ENCODE results near the gene PARD3B. TPM values are rescaled to one million over a fixed set of nuclear protein-coding genes. Genes with fewer than 3 reads are reported as not detected.

PARD3B gene
- total RNA-seq, 4 donors from 2014 or later: 32.6 to 65.7 (median 38.6) TPM

DNA sequence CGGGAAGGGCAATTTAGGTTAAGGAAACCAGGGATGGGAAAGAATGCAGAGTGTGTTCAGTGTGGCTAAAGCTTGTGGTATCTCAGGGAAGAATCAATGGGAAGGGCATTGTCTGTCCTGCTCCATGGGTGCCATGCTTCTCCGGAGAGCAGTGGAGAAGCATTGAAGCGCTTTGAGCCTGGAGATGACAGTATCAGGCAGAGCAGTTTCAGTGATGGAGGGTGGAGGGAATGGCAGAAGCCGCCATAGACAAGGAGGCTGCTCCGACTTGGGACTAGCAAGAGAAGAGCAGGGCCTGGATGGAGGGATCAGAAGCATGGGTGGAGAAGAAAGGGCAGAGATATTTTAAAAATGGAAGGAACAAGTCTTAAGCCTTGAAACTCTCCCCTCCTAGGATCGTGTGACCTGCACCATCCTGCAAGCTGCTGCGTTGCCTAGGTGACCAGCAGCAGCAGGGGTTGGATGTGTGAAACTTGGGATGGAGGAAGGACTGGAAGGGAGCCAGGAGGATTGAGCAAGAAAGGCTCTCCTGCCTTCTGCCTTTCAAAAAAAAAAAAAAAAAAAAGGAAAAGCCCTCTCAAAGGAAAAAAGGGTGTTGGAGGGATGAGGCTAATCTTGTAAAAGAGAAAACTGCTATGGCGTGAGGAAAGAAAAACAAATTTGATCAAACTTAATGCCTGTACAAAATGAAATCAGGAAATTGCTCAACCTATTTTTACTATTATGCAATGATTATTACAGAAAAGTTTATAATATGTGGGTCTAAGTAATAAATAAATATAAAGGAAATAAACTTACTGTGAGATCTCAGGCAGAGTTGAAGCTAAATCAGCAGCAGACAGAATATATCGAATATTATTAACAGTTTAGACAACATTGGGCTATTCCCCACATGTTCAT is 643.2 kb downstream of the PARD3B start:
- no peaks in the 10 kb centered on the region for H3K27me3 ChIP-seq
- TF ChIP-seq, protein P1, sequence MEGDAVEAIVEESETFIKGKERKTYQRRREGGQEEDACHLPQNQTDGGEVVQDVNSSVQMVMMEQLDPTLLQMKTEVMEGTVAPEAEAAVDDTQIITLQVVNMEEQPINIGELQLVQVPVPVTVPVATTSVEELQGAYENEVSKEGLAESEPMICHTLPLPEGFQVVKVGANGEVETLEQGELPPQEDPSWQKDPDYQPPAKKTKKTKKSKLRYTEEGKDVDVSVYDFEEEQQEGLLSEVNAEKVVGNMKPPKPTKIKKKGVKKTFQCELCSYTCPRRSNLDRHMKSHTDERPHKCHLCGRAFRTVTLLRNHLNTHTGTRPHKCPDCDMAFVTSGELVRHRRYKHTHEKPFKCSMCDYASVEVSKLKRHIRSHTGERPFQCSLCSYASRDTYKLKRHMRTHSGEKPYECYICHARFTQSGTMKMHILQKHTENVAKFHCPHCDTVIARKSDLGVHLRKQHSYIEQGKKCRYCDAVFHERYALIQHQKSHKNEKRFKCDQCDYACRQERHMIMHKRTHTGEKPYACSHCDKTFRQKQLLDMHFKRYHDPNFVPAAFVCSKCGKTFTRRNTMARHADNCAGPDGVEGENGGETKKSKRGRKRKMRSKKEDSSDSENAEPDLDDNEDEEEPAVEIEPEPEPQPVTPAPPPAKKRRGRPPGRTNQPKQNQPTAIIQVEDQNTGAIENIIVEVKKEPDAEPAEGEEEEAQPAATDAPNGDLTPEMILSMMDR (IDR thresholded peaks at IDR 0.05): no peak
- no peak for TF ChIP-seq POLR2A (IDR thresholded peaks at IDR 0.05)
- no peak for TF ChIP-seq POLR2AphosphoS5 (IDR thresholded peaks at IDR 0.05)
- no peak for TF ChIP-seq EP300 (IDR thresholded peaks at IDR 0.05; ENCODE audit: low read depth)
- peak; percentile 37 for DNase-seq
- H3K4me1 ChIP-seq: no peaks in the 10 kb centered on the region
- in situ Hi-C loops (cut with MboI; ENCODE audit: low pct_ligation_motif_present in 1 of 4, low pct_unique_long_range_greater_than_20kb in 1 of 4, low sequenced_read_pairs in 3 of 4) (no loop called here), intact Hi-C loops (cut with DNase I; ENCODE audit: low total_unique reads) (no loop called here)
- H3K36me3 ChIP-seq: no peaks in the 10 kb centered on the region
- no peak overlapping the region for H3K27ac ChIP-seq
- H3K4me3 ChIP-seq: no peak overlapping the region
- 78 to 92% methylated on average over 7 to 9 of the region's 9 CpGs for WGBS, 2 donors (ENCODE audit: low coverage in 1 of 2)
- H3K9me3 ChIP-seq: no peaks in the 10 kb centered on the region

- WGBS, 2 donors (ENCODE audit: low coverage in 1 of 2): 82 to 85% methylated on average over 7 of the region's 7 CpGs
- Histone ChIP-seq H3K36me3 (no peaks in the 10 kb centered on the region), H3K4me3 (no peak overlapping the region), H3K27ac (no peak overlapping the region), H3K9me3 (no peaks in the 10 kb centered on the region), H3K27me3 (no peaks in the 10 kb centered on the region), H3K4me1 (no peaks in the 10 kb centered on the region)
- DNase-seq: no peak
- intact Hi-C loops (cut with DNase I; ENCODE audit: low total_unique reads) (no loop called here), in situ Hi-C loops (cut with MboI; ENCODE audit: low pct_ligation_motif_present in 1 of 4, low pct_unique_long_range_greater_than_20kb in 1 of 4, low sequenced_read_pairs in 3 of 4) (no loop called here)
- TF ChIP-seq POLR2AphosphoS5 (IDR thresholded peaks at IDR 0.05): no peak
- TF ChIP-seq, protein P1 (IDR thresholded peaks at IDR 0.05): no peak
- TF ChIP-seq EP300 (IDR thresholded peaks at IDR 0.05; ENCODE audit: low read depth): no peak
- no peak for TF ChIP-seq POLR2A (IDR thresholded peaks at IDR 0.05)
These were observed 644.0 kb downstream of the PARD3B start for GRCh38 chr2:205189301-205189700.

DNA sequence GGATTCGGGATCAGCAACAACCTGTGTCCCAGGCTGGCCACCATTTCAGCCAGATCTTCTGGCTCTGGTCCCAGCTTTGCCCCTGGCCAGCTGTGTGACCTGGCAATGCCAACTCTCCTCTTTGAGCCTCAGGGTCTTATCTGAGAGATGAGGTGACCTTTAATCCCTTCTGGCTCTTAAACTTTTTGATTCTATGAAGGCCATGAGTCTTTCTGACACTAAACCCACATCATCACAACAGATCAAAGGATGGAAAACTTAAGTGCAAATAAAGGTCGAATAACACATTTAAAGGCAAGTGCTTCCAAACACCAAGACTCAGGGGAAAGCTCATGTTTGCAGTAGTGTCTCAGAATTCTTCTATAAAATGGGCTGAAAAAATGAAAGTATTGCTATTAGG is 645.3 kb downstream of the PARD3B start:
- WGBS, 2 donors (ENCODE audit: low coverage in 1 of 2): 33 to 70% methylated on average over 1 to 2 of the region's 2 CpGs
- intact Hi-C loops (cut with DNase I; ENCODE audit: low total_unique reads) (no loop called here), in situ Hi-C loops (cut with MboI; ENCODE audit: low pct_ligation_motif_present in 1 of 4, low pct_unique_long_range_greater_than_20kb in 1 of 4, low sequenced_read_pairs in 3 of 4) (no loop called here)
- TF ChIP-seq POLR2AphosphoS5 (IDR thresholded peaks at IDR 0.05) (no peak), EP300 (IDR thresholded peaks at IDR 0.05; ENCODE audit: low read depth) (no peak), POLR2A (IDR thresholded peaks at IDR 0.05) (no peak)
- TF ChIP-seq, protein P1 (IDR thresholded peaks at IDR 0.05): no peak
- no peaks in the 10 kb centered on the region for H3K27me3 ChIP-seq
- no peak for DNase-seq
- no peaks in the 10 kb centered on the region for H3K36me3 ChIP-seq
- no peak overlapping the region for H3K4me3 ChIP-seq
- H3K9me3 ChIP-seq: no peaks in the 10 kb centered on the region
- H3K27ac ChIP-seq: no peak overlapping the region
- H3K4me1 ChIP-seq: no peaks in the 10 kb centered on the region

GRCh38 chr2:205193125-205193835 is 648.0 kb downstream of the PARD3B start:
- peaks cover 0 to 7% (median 0%) of the 10 kb centered on the region in 4 donors for H3K4me1 ChIP-seq
- no peaks in the 10 kb centered on the region for H3K36me3 ChIP-seq
- 71 to 90% methylated on average over 3 to 5 of the region's 5 CpGs for whole genome bisulfite sequencing, 2 donors (ENCODE audit: low coverage in 1 of 2)
- TF ChIP-seq POLR2A (IDR thresholded peaks at IDR 0.05): no peak
- TF ChIP-seq, protein P1 (IDR thresholded peaks at IDR 0.05): no peak
- TF ChIP-seq EP300 (IDR thresholded peaks at IDR 0.05; ENCODE audit: low read depth): no peak
- TF ChIP-seq POLR2AphosphoS5 (IDR thresholded peaks at IDR 0.05): no peak
- no peak for DNase-seq
- in situ Hi-C loops (cut with MboI; ENCODE audit: low pct_ligation_motif_present in 1 of 4, low pct_unique_long_range_greater_than_20kb in 1 of 4, low sequenced_read_pairs in 3 of 4): no loop called here
- no peak overlapping the region for H3K4me3 ChIP-seq
- H3K9me3 ChIP-seq: no peaks in the 10 kb centered on the region
- H3K27me3 ChIP-seq: no peaks in the 10 kb centered on the region
- intact Hi-C loops (cut with DNase I; ENCODE audit: low total_unique reads): no loop called here
- no peak overlapping the region for H3K27ac ChIP-seq

Data from transverse colon (tissue), 4 donors.